ACC112 (cell line): Measurements from ENCODE around the gene ANKRD11.

Source experiments
- H2AFZ ChIP-seq: fragments of 200-600 bp; sonication (generic); one replicate; pipeline ENCODE4 v1.6.0; 2017; ENCODE audit warnings: antibody characterized with exemption, low read length; ENCODE audit not compliant: unreplicated experiment
- H3K27ac ChIP-seq: fragments of 200-600 bp; sonication (generic); 2 replicates; pipeline ENCODE4 v1.5.1; 2014; ENCODE audit warnings: low read depth, mild to moderate bottlenecking, antibody characterized with exemption, low read length, moderate library complexity
- H3K27me3 ChIP-seq: fragments of 200-600 bp; sonication (generic); 2 replicates; pipeline ENCODE4 v1.6.1; 2014; ENCODE audit warnings: mild to moderate bottlenecking, antibody characterized with exemption, low read length, moderate library complexity, mixed read lengths; ENCODE audit not compliant: insufficient read depth
- H3K36me3 ChIP-seq: fragments of 200-600 bp; sonication (generic); 2 replicates; pipeline ENCODE4 v1.6.1; 2016; ENCODE audit warnings: mild to moderate bottlenecking, antibody characterized with exemption, low read length, moderate library complexity, mixed read lengths; ENCODE audit not compliant: insufficient read depth
- H3K4me1 ChIP-seq: fragments of 200-600 bp; sonication (generic); one replicate; pipeline ENCODE4 v1.6.1; 2016; ENCODE audit warnings: low read length, mixed read lengths; ENCODE audit not compliant: insufficient read depth, unreplicated experiment, control insufficient read depth
- H3K4me3 ChIP-seq: fragments of 200-600 bp; sonication (generic); 2 replicates; pipeline ENCODE4 v1.5.1; 2014; ENCODE audit warnings: mild to moderate bottlenecking, low read depth, low read length
- H3K79me2 ChIP-seq: fragments of 200-600 bp; sonication (generic); one replicate; pipeline ENCODE4 v1.6.0; 2016; ENCODE audit warnings: low read length; ENCODE audit not compliant: control insufficient read depth, unreplicated experiment, insufficient read depth

The ANKRD11 gene

DNA sequence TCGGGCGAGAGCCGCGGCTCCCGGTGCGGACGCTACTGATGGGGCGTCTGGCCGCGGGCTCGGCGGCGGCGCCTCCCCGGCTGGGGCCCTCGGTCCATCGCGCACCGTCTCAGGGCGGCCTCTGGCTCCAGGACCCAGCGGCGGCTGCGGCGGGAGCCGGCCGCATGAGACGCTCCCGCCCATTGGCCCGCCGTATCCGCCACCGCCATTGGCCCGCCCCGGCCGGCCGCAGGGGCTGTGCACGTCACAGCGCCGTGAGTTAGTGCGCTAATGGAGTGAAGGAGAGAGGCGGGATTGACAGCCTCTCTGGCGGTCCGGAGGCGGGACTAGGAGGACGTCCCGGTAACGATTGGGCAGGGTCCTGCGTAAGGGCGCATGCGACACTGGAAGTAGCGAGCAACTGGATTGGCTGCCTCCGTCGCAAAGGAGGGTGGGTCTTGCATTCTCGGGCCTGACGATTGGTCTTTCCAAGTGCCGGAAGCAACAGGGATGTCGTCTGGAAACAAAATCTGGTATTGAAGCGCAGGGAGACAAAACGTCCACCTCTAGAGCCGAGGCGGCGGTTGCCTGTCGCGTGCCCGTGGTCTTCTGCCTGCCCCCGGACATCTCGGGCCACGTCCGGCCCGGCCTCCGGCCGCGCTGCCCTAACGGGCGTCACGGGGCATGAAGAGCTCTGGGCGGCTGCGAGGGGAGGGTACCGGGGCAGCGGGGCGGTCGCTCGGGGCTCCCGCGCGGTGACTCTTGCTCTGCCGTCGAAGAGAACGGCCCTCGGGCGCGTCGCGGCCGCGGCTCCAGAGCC is at the start of gene ANKRD11:
Gene ANKRD11 (minus strand): TSS at position 123 of the 799 bp plus-strand sequence. CDS start 173,542 bp downstream, outside the sequence.
- Histone ChIP-seq H2AFZ (peak within 1 kb of the TSS; percentile 87), H3K27me3 (no peaks in the 10 kb centered on the region), H3K36me3 (no peaks in the 10 kb centered on the region), H3K4me3 (peak within 1 kb of the TSS; percentile 99), H3K4me1 (peaks cover 34% of the 10 kb centered on the region), H3K79me2 (peaks cover 51% of the 10 kb centered on the region), H3K27ac (peak within 1 kb of the TSS; percentile 87)

DNA sequence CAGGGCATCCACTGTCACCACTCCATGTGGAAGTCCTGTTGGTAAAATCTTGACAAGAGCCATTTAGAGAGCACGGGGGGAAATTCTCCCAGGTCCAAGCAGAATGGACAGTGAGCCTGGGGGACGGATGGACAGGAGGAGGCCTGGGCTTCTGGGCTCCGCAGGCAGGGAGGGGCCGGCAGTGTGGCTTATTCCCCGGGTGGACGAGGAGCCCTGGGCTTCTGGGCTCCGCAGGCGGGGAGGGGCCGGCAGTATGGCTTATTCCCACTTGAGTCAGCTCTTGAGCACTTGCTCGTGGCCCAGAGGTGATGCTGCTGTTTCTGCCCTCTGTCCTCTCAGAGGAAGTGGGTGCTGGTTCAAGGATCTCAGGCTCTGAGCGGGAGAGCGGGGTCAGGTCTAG is 47.9 kb upstream of the ANKRD11 start:
- Histone ChIP-seq H3K4me3 (no peak overlapping the region), H2AFZ (no peak overlapping the region), H3K27ac (no peak overlapping the region), H3K36me3 (peaks cover 33% of the 10 kb centered on the region; the same call in 1 of the 2 replicates), H3K4me1 (no peaks in the 10 kb centered on the region), H3K27me3 (no peaks in the 10 kb centered on the region), H3K79me2 (peaks cover 18% of the 10 kb centered on the region)

- H3K4me1 ChIP-seq, result no peaks in the 10 kb centered on the region
- no peak overlapping the region for H3K27ac ChIP-seq
- H3K79me2 ChIP-seq, result peaks cover 18% of the 10 kb centered on the region
- H3K4me3 ChIP-seq, result no peak overlapping the region
- H2AFZ ChIP-seq, result no peak overlapping the region
- no peaks in the 10 kb centered on the region for H3K27me3 ChIP-seq
- peaks cover 33% of the 10 kb centered on the region; the same call in 1 of the 2 replicates for H3K36me3 ChIP-seq
Measured at GRCh38 chr16:89537549-89537925, 47.2 kb upstream of the ANKRD11 start.

GRCh38 chr16:89536886-89537548 is 46.7 kb upstream of the ANKRD11 start:
- Histone ChIP-seq H3K4me3 (no peak overlapping the region), H3K27ac (no peak overlapping the region), H3K4me1 (no peaks in the 10 kb centered on the region), H2AFZ (no peak overlapping the region), H3K79me2 (peaks cover 18% of the 10 kb centered on the region), H3K27me3 (no peaks in the 10 kb centered on the region), H3K36me3 (peaks cover 33% of the 10 kb centered on the region; the same call in 1 of the 2 replicates)

GRCh38 chr16:89536371-89536770 is 46.0 kb upstream of the ANKRD11 start:
- no peak overlapping the region for H3K27ac ChIP-seq
- no peak overlapping the region for H2AFZ ChIP-seq
- H3K4me3 ChIP-seq, result no peak overlapping the region
- no peaks in the 10 kb centered on the region for H3K4me1 ChIP-seq
- peaks cover 18% of the 10 kb centered on the region for H3K79me2 ChIP-seq
- H3K36me3 ChIP-seq, result peaks cover 33% of the 10 kb centered on the region; the same call in 1 of the 2 replicates
- no peaks in the 10 kb centered on the region for H3K27me3 ChIP-seq

DNA sequence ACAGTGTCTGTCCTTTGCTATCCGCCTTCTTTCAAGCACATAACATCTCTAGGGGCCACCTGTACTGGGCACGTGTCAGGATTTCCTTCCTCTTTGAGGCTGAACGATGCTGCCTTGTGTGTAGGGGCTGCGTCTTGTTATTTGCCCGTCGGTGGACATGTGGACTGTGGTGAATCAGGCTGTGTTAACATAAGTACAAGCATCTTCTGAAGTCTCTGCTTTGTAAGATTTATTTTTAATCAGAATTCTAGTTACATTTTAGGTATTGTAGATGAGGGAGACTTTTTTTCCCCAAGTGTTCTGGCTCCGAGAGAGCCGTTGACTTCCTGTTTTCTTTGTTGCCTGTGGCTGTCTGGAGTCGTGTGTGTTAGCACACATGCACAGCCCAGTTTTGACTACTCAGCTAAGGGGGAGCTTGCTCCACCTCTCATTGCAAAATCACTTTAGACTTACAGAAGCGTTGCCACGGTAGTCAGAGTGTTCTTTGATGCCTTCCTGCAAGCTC is 43.9 kb upstream of the ANKRD11 start:
- Histone ChIP-seq H3K27ac (peak overlapping the region; percentile 28; the same call in 1 of the 2 replicates), H3K27me3 (no peaks in the 10 kb centered on the region), H3K4me1 (no peaks in the 10 kb centered on the region), H3K79me2 (peaks cover 19% of the 10 kb centered on the region), H2AFZ (no peak overlapping the region), H3K4me3 (no peak overlapping the region), H3K36me3 (peaks cover 30% of the 10 kb centered on the region; the same call in 1 of the 2 replicates)

- Histone ChIP-seq H3K27ac (no peak overlapping the region), H2AFZ (no peak overlapping the region), H3K36me3 (peaks cover 31% of the 10 kb centered on the region; the same call in 1 of the 2 replicates), H3K27me3 (no peaks in the 10 kb centered on the region), H3K4me3 (no peak overlapping the region), H3K4me1 (no peaks in the 10 kb centered on the region), H3K79me2 (peaks cover 19% of the 10 kb centered on the region)
Measured at GRCh38 chr16:89531821-89532526, 41.6 kb upstream of the ANKRD11 start.

- peaks cover 16% of the 10 kb centered on the region for H3K79me2 ChIP-seq
- H3K27me3 ChIP-seq, result no peaks in the 10 kb centered on the region
- H3K4me1 ChIP-seq, result no peaks in the 10 kb centered on the region
- no peak overlapping the region for H3K4me3 ChIP-seq
- H3K36me3 ChIP-seq, result peaks cover 33% of the 10 kb centered on the region; the same call in 1 of the 2 replicates
- no peak overlapping the region for H2AFZ ChIP-seq
- H3K27ac ChIP-seq, result no peak overlapping the region
Measured at GRCh38 chr16:89530401-89531381, 40.3 kb upstream of the ANKRD11 start.

- H3K27ac ChIP-seq, result no peak overlapping the region
- H3K4me1 ChIP-seq, result no peaks in the 10 kb centered on the region
- peaks cover 11% of the 10 kb centered on the region for H3K79me2 ChIP-seq
- H2AFZ ChIP-seq, result no peak overlapping the region
- no peaks in the 10 kb centered on the region for H3K27me3 ChIP-seq
- no peak overlapping the region for H3K4me3 ChIP-seq
- H3K36me3 ChIP-seq, result peaks cover 19% of the 10 kb centered on the region; the same call in 1 of the 2 replicates
Measured at GRCh38 chr16:89529097-89529496, 38.7 kb upstream of the ANKRD11 start.
